NOMO-1 treated with DMSO at 0.1 percent for 48 hours (cell line): ENCODE data around the gene MASP1.
"Not testable (repeated sequence)": the region's sequence is repeated elsewhere in the genome, so short reads cannot be mapped to it uniquely, and the experiment has no call there.

Experiments used
- DNase-seq: peaks from one replicate; lab custom pipeline; 2025; ENCODE audit not compliant: unreplicated experiment; lab: John Stamatoyannopoulos, UW

Gene MASP1

GRCh38 chr3:187227658-187228258 is 63.8 kb downstream of the MASP1 start:
- DNase-seq = no peak

- no peak for DNase-seq
These were observed 67.7 kb downstream of the MASP1 start for GRCh38 chr3:187223799-187224198.

- no peak for DNase-seq
These were observed 68.7 kb downstream of the MASP1 start for GRCh38 chr3:187222801-187223200.

- no peak for DNase-seq
These were observed 76.1 kb downstream of the MASP1 start for GRCh38 chr3:187215460-187215859.

GRCh38 chr3:187213616-187214015 is 77.9 kb downstream of the MASP1 start:
- no peak for DNase-seq

GRCh38 chr3:187212705-187213104 is 78.8 kb downstream of the MASP1 start:
- DNase-seq = no peak

- DNase-seq = no peak
These were observed 79.4 kb downstream of the MASP1 start for GRCh38 chr3:187212196-187212545.

GRCh38 chr3:187211532-187212195 is 79.9 kb downstream of the MASP1 start:
- no peak for DNase-seq

GRCh38 chr3:187210545-187211327 is 80.8 kb downstream of the MASP1 start:
- DNase-seq = no peak

GRCh38 chr3:187210091-187210490 is 81.4 kb downstream of the MASP1 start:
- peak; percentile 20 for DNase-seq

GRCh38 chr3:187209491-187209890 is 82.0 kb downstream of the MASP1 start:
- DNase-seq = no peak

GRCh38 chr3:187208159-187208558 is 83.4 kb downstream of the MASP1 start:
- DNase-seq = no peak

GRCh38 chr3:187207624-187208023 is 83.9 kb downstream of the MASP1 start:
- DNase-seq = no peak

- no peak for DNase-seq
These were observed 84.5 kb downstream of the MASP1 start for GRCh38 chr3:187207062-187207461.

- no peak for DNase-seq
These were observed 85.9 kb downstream of the MASP1 start for GRCh38 chr3:187205683-187206082.

GRCh38 chr3:187199463-187200050 is 92.0 kb downstream of the MASP1 start:
- DNase-seq = not testable (repeated sequence)

GRCh38 chr3:187198490-187198889 is 93.0 kb downstream of the MASP1 start:
- no peak for DNase-seq

- DNase-seq = no peak
These were observed 94.2 kb downstream of the MASP1 start, which contains the start of gene RTP1 for GRCh38 chr3:187197335-187197649. TSS of gene RTP1 (plus strand) at chr3:187197486. CDS start at chr3:187197516, 30 bp downstream.

GRCh38 chr3:187196573-187197334 is 94.8 kb downstream of the MASP1 start:
- DNase-seq = no peak

- no peak for DNase-seq
These were observed 98.4 kb downstream of the MASP1 start for GRCh38 chr3:187193181-187193580.

GRCh38 chr3:187191271-187191670 is 100.3 kb downstream of the MASP1 start:
- DNase-seq = no peak
